Measurements from ENCODE around the gene DGUOK.

Gene DGUOK

DNA sequence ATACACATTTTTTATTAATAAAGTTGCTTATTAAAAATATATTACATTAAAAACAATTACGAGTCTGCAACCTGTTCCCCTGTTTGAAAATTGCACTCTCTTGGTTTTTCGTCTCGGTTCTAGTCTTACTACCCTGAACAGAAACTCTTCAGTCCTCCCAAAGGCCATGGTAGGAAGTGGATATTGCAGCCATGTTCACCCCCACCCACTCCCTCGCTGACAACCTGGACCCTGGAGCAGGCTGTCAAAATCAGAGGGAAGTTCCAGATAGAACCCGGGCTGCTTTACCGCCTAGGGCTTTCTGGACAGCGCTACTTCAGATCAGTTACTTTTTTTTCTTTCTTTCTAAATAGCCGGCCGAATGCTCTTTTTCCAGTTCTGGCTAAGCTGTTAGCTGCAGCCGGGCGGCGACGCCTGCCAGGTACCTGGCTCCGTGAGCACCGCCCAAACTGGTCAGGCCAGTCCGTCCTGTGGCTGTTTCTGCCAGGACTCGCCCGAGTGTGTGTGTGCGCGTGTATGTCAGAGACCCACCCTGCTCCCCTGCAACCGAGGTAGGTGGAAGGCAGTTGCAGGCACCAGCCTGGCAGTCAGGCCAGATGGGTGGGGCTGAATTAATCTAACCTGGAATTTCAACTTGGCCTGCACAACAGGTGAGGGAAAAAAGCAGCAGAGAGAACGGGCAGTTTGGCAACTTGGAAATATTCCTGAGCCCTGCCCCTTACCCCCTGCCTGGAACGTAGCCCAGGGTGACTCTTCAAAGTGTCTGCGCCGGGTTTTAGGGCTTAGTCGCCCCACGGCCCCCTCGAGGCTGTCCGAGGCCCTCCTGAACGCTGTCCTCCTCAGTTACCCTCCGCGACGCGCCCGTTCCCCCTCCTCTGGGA, 56.9 kb downstream of the DGUOK start:
- peak; percentile 31 for DNase-seq

DNA sequence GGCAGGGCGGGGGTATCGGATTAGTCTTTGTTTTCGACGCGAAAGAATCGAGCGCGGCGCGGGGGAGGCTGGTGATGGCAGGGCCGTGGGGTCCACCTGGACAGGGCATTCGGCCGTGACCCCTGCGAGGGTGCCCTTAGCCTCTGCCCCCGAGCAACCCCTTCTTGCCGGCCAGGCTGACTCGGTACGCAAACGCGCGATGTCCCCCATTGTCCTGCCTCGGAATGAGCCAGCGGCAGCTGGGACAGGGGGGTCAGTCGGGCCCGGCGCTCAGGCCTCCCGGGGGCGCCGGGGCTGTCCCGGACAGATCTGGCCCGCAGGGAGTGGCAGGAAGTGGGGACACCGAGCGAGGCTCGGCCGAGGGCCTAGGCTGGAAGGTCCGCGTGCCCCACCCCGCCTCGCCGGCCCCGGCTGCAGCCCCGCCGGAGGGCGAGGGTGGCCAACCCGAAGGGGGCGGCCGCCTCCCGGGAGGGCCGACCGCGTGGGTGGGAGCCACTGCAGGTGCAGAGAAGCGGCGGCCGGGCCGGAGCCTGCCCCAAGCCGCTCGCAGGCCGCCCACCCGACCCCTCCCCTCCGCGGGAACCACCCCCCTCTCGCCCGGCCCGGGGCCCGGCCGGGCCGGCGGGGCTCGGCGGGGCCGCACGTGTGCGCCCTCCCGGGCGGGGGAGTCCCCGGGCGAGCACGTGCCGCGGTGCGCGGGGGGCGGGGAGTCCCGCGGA, 57.7 kb downstream of the DGUOK start, which contains the start of gene TET3:
Gene TET3, plus strand, starts transcription at position 708 of the 719 bp plus-strand sequence. CDS start 1,494 bp downstream, outside the sequence.
- peak; percentile 15 for DNase-seq

DNA sequence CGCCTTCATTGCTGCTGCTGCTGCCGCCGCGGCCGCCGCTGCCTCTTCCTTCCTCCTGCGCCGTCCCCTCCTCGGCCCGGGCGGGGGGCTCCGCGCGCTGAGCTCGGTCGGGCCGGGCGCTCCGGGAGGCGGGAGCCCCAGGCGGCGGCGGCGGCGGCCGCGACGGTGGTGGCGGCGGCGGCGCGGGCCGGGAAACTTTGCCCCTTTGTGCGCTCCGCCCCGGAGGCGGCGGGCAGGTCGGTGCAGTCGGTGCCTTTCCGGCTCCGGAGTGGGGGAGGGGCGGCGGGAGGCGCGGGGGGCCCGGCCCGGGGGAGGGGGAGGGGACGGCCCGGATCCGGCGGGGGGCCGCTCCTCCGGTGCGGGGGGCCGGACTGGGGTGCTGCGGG, 58.2 kb downstream of the DGUOK start:
- no peak for DNase-seq

DNA sequence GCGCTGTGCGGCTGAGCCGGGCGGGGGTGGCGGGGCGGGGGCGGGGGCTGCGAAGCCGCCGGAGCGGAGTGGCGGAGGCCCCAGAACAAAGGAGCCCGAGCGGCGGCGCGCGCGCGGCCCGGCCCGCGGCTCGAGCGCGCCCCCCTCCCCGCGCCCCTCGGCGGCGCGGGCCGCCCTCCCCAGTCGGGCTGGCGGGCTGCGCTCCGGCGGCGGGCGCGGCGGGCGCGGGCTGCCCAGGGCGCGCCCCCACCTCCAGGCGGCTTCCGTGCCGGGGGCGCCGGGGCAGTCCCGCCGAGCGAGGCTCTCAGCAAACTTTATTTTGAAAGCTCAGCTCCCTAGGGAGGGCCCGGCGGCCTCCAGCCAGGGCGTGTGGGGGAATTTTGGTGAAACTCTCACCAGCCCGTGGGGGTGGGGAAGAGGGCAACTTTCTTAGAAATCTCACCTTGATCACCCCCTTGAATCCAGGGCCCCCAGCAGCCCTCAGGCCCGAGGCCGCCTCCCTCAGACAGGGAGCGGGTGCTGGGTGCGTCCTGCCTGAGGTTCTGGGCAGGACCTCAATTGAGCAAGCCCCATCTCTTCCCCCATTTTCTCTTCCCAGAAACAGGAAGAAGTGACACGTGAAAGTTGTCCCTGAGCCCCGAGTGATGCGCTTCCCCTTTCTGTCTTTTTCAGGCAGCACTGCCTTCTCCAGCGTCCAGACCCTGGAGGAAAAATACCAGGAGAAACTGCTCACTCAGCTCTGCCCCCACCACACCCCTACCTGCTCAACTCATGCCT, 58.8 kb downstream of the DGUOK start:
- DNase-seq = peak; percentile 89

DNA sequence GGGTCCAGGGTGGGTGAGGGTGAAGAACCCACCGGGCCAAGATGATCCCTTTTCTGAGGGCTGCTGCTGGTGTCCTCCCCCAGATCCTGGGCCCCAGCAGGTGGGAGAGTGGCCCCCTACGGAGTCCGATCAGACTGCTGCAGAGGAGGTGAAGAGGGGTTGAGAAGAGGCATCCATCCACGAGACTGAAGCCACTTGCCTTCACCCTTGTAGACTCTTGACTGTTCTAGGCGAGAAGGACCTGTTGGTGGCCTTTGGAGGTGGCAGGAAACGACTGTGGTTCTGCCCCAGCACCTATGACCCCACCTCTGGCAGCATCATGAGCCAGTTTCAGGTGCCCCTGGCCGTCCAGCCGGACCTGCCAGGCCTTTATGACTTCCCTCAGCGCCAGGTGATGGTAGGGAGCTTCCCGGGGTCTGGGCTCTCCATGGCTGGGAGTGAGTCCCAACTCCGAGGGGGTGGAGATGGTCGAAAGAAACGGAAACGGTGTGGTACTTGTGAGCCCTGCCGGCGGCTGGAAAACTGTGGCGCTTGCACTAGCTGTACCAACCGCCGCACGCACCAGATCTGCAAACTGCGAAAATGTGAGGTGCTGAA, 59.5 kb downstream of the DGUOK start:
- DNase-seq = no peak

DNA sequence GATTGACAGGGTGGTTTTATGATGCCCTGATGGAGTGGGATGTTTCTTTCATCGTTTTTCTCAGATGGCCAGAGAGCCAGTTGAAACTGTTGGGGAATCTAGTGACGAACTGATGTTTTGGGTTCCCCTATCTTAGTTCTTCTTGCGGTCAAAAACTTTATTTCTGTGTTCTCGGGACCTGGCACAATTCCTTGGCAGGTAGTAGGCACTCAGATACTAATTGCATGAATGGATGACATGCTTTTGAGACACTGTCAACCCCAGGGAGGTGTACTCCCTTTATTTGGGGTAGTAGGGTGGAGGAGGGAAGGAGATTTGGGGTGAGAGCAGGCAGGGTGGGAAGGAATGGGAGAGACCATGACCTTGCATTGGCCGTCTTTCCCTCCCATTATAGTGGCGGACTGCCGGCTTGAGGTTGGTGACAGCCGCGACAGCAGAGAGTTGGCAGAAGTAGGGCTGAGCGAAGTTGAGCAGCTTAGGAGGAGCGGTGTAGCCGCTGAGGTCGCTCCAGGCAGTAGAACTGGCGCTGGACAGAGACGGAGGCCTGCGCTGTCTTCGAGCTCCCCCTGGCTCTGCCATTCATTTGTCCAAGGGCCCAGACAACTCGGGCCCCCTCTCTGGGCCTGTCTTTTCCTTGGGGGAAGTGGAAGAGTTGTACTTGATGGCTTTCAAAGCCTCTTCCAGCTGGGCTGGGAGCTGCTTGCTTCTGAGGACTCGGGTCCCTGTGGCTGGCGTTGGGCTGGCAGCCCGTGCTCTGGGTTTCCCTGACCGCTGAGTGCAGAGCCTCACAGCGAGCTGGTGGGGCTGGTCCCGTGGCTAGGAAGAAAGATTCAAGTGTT, 60.6 kb downstream of the DGUOK start:
- DNase-seq = peak; percentile 43

DNA sequence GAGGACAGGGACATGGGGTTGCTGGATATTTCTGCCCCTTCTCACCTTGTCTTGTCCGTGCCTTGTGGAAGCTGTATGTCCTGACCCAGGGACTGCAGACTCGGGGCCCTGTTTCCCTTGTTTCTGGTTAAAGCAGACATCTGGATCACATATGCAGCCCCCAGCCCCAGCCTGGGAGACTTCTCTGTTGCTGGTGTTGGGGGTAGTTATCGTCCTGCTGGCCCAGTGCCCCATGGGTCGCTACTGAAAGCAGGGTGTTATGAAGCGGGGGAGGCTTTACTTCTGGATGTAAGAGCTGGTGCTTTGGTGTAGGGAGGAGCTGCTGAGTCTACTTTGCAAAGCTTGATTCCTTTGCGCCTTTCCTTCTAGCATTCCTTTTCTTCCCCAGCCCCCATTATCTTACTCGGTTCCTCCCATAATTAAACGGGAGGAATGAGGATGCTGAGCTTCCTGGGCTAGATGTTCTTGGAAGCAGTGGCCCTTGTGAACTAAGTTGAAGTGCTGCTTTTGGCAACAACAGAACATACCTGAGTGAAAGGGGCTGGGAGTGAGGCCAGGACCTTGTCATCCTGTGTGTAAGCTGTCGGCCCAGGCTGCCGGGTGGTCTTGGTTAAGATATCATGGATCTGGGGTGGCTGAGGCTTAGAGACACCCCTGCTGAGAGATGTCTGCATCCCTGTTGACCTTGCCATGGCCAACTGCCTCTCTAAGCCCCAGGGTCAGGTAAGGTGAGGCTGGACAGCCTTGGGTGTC, 61.4 kb downstream of the DGUOK start:
- DNase-seq = no peak

DNA sequence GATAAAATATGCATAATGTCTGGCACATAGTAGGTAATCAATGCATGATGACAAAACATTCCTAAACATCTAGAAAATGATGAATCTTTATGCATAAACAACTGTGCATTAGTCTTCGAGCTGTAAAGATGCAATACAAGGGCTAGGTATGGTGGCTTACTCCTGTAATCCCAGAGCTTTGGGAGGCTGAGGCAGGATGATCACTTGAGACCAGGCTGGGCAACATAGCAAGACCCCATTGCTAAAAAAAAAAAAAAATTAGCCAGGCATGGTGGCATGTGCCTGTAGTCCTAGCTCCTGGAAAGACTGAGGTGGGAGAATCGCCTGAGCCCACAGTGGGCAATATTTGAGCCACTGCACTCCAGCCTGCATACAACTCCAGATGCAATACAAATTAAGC, 63.3 kb downstream of the DGUOK start:
- no peak for DNase-seq

DNA sequence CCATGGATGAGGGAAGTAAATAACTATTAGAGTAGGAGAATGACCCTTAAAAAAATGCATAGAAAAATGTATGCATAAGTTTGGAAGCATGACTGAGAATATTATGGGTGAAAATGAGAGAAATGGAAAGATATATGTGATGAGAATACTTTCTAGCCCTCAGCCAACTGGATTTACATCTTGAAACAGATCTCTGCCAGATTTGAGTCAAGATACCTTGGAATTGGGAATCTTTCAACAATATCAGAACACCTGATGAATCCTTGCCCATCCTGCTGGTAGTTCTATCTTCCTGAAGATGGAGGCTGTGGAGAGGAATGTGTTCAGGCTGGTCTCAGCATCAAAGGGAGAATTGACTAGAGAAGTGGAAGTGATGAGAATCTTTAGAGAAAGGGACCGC, 63.9 kb downstream of the DGUOK start:
- no peak for DNase-seq

DNA sequence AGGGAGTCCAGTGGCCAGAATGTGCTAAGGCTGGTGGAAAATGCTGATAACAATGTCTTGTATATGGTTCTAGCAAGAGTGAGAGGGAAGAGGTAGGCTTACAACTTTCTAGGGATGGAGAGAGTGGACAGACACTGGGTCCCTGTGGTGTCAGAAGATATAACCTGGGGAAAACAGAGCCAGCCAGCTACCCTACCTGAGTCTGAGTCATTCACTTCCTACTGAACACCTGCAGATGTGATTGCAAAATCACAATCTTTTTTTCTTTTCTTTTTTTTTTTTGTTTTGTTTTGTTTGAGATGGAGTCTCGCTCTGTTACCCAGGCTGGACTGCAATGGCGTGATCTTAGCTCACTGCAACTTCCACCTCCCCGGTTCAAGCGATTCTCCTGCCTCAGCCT, 65.4 kb downstream of the DGUOK start:
- DNase-seq = no peak

DNA sequence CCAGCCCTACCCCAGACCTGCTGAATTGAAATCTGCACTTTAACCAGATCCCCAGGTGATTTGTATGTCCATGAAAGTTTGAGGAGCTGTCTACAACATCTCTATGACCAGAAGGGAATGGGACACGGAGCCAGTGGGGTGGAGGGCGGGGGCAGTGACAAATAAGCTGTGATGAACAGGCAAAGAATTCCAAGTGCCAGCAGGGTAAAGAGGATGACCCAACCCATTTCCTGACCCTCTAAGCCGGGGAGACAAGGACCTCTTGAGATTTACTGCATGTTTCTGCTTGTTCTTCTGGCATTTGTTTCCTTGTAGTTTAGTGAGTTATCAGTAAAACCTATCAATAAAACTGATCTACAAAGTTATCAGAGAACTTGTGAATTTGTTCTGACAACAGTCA, 66.7 kb downstream of the DGUOK start:
- DNase-seq = no peak

DNA sequence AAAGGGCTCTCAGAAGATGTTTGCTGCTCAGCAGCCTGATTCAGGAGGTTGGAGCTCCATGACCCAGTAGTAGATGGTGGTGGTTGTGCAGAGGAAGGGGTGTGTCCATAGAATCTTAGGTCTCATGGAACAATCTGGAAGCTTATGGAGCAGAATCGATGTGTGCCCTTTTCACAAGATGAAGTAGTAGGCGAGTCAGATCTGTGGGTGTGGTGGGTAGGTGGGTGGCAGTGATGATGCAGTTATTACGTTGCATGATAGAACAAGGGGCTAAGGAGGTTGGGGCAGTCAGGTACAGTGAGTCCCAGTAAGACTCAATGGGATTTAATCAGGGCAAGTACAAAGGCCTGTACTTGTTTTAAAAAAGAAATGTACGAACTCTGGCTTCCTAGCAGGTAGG, 67.1 kb downstream of the DGUOK start:
- no peak for DNase-seq

DNA sequence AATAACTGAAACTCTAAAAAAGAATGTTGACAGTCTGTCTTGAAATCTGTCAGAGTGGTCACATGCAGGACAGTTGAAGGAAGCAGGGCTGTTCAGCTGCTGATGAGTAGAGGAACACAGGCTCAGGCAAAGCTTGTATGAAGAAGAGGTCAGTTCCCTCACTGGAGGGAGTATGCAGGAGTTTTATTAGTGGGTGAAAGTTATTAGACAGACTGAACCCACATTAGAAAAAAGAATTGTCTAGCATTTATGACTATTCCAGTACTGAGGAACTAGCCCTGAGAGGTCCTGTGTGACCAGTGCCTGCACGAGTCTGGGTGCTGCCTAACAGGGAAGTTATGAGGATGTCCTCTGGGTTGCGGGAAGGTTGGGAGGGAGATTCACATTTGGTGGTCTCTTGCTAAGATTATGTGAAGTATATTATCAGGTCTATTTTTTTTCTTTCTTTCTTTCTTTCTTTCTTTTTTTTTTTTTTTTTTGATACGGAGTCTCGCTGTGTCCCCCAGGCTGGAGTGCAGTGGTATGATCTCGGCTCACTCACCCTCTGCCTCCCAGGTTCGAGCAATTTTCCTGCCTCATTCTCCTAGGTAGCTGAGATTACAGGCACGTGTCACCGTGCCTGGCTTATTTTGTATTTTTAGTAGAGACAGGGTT, 67.6 kb downstream of the DGUOK start:
- DNase-seq = no peak

DNA sequence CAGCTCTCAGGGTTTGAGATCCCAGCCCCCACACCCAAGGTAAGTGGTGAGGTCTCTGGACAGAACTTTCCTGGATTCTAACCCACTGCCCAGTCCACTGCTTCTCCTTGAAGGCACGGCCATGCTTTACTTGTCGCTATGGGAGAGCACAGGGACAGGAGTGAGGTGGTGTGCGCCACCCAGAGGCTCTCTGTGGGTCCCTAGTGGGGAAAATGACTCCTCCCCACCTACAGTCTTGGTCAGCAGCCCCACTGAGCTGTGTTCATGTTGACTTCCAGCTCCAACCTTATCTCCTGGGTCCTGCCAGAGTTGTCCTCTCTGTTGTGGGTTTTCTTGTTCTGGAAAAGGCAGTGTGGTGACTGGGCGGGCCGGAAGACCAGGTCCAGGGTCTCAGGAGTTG, 69.1 kb downstream of the DGUOK start:
- DNase-seq = no peak

DNA sequence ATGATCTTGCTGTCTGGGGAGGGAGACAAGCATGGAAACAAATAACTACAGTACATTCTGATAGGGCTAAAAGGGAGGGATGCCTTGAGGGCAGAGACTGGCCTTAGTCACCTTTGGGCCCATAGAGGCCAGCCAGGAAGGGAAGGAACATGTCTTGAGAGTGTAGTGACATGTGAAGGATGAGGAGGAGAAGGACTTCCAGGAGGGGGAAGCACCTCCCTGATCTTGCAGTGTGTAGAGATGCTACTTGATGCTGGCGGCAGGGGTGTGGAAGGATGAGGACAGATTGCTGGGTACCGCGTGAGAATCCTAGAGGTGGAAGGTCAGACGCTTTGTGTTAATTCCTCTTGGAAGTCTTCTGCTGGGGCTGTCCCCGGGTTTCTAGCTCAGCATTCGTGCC, 71.1 kb downstream of the DGUOK start:
- DNase-seq = no peak

DNA sequence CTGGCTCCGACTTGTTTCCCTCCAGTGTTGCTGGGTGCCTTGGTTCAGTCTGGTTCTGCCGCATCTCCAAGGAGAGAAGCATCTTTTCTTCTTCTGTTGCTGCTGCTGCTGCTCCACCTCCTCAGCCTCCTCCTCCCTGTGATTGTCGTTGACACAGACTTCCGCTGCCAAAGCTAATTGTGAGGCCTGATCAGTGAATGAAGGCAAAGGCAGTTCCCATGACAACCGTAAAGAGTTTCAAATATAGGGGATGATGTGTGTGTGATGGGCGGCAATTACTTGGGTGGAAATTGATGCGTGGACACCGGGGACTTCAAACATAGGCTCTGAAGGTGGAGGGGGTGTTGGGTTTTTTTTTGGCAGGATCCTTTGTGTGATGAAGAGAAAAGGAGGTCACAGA, 71.8 kb downstream of the DGUOK start:
- no peak for DNase-seq

DNA sequence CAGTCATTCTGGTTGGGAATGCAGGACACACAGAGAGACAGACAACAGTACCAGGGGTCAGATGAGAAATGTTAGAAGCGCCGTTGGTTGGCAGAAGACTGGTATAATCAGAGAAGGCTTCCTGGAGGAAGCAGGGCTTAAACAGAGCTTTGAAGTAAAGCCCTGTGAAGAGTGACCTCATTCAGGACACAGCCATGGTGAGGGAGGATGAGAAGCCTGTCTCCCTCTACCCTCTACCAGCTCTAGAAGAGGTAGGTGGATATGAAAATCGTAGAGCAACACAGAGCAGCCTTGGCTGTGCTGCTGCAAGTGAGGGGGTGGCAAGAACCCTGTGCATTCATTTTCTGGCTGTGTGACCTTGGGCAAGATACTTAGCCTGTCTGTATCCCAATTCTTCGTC, 72.3 kb downstream of the DGUOK start:
- no peak for DNase-seq

DNA sequence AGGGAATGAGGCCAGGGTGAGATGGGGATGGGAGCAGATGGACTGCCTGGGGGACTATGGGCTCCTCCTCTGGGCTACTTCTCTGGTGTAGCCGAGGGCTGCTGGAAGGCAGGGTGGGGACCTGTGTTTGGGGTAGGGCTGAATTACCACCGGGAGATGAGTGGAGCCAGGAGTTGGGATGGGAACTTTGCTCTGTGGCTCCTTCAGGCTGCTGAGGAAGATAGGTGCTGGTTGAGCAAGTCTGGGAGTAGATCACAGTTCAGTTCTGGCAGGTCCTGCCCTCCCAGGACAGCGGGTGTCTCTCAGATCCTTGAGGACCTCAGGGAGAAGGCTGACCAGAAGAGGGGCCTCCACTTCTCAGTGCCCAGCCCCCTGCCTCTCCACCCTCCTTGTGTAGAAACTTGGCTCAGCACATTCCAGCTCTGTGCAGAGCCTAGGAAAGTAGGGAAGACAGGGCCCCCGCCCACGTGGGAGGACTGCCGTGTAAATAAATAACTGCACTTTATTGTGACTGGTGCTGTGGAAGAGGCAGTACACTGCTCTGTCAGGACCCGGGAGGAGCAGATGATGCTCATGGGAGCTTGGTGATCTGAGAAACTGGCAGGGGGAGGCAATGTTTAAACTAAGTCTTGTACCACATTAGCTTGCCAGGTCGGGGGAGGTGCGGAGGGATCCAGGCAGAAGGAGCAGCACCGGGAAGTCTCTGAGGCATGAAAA, 73.4 kb downstream of the DGUOK start:
- no peak for DNase-seq

DNA sequence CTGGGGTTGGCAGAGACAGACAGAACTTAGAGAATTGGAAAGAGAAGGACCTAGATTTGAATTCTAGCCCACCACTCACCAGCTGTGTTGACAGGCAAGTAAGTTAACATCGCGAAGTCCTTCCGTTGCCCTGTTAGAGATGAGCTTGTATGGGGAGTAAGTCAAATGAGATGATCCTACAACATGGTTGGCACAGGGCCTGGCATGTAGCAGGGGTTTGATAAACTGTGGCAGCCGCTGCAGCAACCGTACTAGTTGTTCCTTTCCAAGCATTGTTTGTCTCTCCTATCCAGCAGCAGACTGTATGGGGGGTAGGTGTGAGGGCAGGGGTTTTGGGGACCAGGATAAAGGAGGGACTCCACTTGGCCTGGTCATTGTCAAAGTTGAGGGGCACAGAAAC, 74.0 kb downstream of the DGUOK start:
- no peak for DNase-seq

DNA sequence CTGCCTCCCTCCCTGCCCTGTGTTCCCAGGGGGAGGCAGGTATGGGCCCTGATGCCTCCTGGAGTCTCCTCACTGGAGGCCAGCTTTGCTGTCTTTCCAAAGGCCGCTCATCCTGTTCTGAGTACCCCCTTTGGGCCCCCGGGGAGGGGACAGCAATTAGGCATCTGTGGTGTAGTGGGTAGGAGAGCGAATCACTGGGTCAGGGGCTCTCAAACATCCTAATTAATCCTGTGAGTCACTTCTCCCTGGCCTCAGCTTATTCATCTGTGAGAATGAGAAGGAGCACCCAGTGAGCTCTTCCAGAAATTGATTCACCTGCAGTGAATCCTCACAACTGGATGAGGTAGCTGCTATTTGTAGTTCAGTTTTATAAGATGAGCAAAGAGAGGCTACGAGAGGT, 74.4 kb downstream of the DGUOK start:
- DNase-seq = no peak

Data from MV-4-11 (cell line).